Neural cell (in vitro differentiated cells): ENCODE results near the gene ATP5F1C. TPM values are rescaled to one million over a fixed set of nuclear protein-coding genes. Genes with fewer than 3 reads are reported as not detected.

ENCODE experiments used
- H2AFZ ChIP-seq: fragments of 200-600, 300-800 bp; sonication (generic), shearing (Covaris generic); 2 replicates; pipeline ENCODE4 v1.6.0; 2014; ENCODE audit warnings: low read depth, mild to moderate bottlenecking, antibody characterized with exemption, low read length, moderate library complexity
- H3F3A ChIP-seq: fragments of 200-600 bp; shearing (Covaris generic); 2 replicates; pipeline ENCODE4 v1.6.1; 2016; ENCODE audit warnings: mild to moderate bottlenecking, moderate library complexity, mixed read lengths, antibody characterized with exemption, low read length; ENCODE audit not compliant: insufficient read depth, poor library complexity, severe bottlenecking
- H3K27ac ChIP-seq: fragments of 200-600, 300-800 bp; sonication (generic), shearing (Covaris generic); 2 replicates; pipeline ENCODE4 v1.5.1; 2014; ENCODE audit warnings: mild to moderate bottlenecking, low read length, moderate library complexity
- H3K27me3 ChIP-seq: fragments of 300-800, 200-600 bp; sonication (generic), shearing (Covaris generic); 2 replicates; pipeline ENCODE4 v1.6.0; 2014; ENCODE audit warnings: mild to moderate bottlenecking, low read depth, low read length, moderate library complexity; ENCODE audit not compliant: insufficient read depth
- H3K36me3 ChIP-seq: fragments of 300-800, 200-600 bp; sonication (generic), shearing (Covaris generic); 2 replicates; pipeline ENCODE4 v1.5.1; 2014; ENCODE audit warnings: mild to moderate bottlenecking, antibody characterized with exemption, low read length, moderate library complexity; ENCODE audit not compliant: insufficient read depth
- H3K4me2 ChIP-seq: fragments of 300-800, 200-600 bp; sonication (generic), shearing (Covaris generic); 2 replicates; pipeline ENCODE4 v1.6.0; 2014; ENCODE audit warnings: mild to moderate bottlenecking, low read length
- H3K4me3 ChIP-seq: fragments of 300-800, 200-600 bp; sonication (generic), shearing (Covaris generic); 2 replicates; pipeline ENCODE4 v1.5.1; 2014; ENCODE audit warnings: mild to moderate bottlenecking, low read length, moderate library complexity
- H3K79me2 ChIP-seq: fragments of 200-600 bp; shearing (Covaris generic); replicated peaks from 2 replicates; pipeline ENCODE4 v1.6.0; 2014; ENCODE audit warnings: mild to moderate bottlenecking, low read length, moderate library complexity; ENCODE audit not compliant: insufficient read depth
- H3K9ac ChIP-seq: fragments of 300-800, 200-600 bp; sonication (generic), shearing (Covaris generic); 2 replicates; pipeline ENCODE4 v1.6.1; 2016; ENCODE audit warnings: mild to moderate bottlenecking, low read length, mixed read lengths
- H3K9me2 ChIP-seq: fragments of 200-600 bp; shearing (Covaris generic); 2 replicates; pipeline ENCODE4 v1.6.1; 2016; ENCODE audit warnings: mild to moderate bottlenecking, low read length, mixed read lengths; ENCODE audit not compliant: insufficient read depth
- H3K9me3 ChIP-seq: fragments of 200-600, 300-800 bp; sonication (generic), shearing (Covaris generic); 2 replicates; pipeline ENCODE4 v1.6.1; 2016; ENCODE audit warnings: mild to moderate bottlenecking, mixed run types, low read length, moderate library complexity, mixed read lengths
- H4K20me1 ChIP-seq: fragments of 200-600 bp; shearing (Covaris generic); 2 replicates; pipeline ENCODE4 v1.6.1; 2016; ENCODE audit warnings: mild to moderate bottlenecking, mixed run types; ENCODE audit not compliant: insufficient read depth
- EP300 ChIP-seq: fragments of 450-650 bp; conservative IDR thresholded peaks from 2 replicates; pipeline ENCODE4 v1.6.1; 2014; ENCODE audit warnings: antibody characterized with exemption, mild to moderate bottlenecking, moderate library complexity; ENCODE audit not compliant: poor library complexity, severe bottlenecking
- EZH2 ChIP-seq: fragments of 200-600, 300-800 bp; shearing (Covaris generic), sonication (generic); IDR thresholded peaks from 2 replicates; pipeline ENCODE4 v1.6.1; 2014; ENCODE audit warnings: antibody characterized with exemption, low read length, borderline replicate concordance, mild to moderate bottlenecking; ENCODE audit not compliant: insufficient read depth, poor library complexity, severe bottlenecking
- MXI1 ChIP-seq: fragments of 450-650 bp; conservative IDR thresholded peaks from 2 replicates; pipeline ENCODE4 v1.6.1; 2014; ENCODE audit warnings: antibody characterized with exemption, mild to moderate bottlenecking; ENCODE audit not compliant: poor library complexity, severe bottlenecking
- POLR2AphosphoS5 ChIP-seq: IDR thresholded peaks from 2 replicates; pipeline ENCODE4 v1.6.1; 2012
- RAD21 ChIP-seq: fragments of 450-650 bp; conservative IDR thresholded peaks from 2 replicates; pipeline ENCODE4 v1.6.1; 2014; ENCODE audit warnings: antibody characterized with exemption, mild to moderate bottlenecking, moderate library complexity
- SMC3 ChIP-seq: fragments of 450-650 bp; conservative IDR thresholded peaks from 2 replicates; pipeline ENCODE4 v1.6.1; 2014; ENCODE audit warnings: antibody characterized with exemption, mild to moderate bottlenecking, moderate library complexity; ENCODE audit not compliant: poor library complexity
- TAF1 ChIP-seq: IDR thresholded peaks from 2 replicates; pipeline ENCODE4 v1.6.1; 2012; ENCODE audit warnings: low read depth
- polyA plus RNA-seq: library from polyadenylated mRNA; depleted of rRNA; stranded (reverse); fragments of >200 nt; gene quantifications from 2 replicates; pipeline ENCODE4 v1.2.3, GENCODE V29; 2014
- TF ChIP-seq, protein P1 (sequence below): IDR thresholded peaks from 2 replicates; pipeline ENCODE4 v1.6.1; 2012; ENCODE audit warnings: borderline replicate concordance
- TF ChIP-seq, protein P2 (sequence below): fragments of 450-650 bp; IDR thresholded peaks from 2 replicates; pipeline ENCODE4 v1.5.1; 2014; ENCODE audit warnings: antibody characterized with exemption, mild to moderate bottlenecking, moderate library complexity; ENCODE audit not compliant: poor library complexity, severe bottlenecking

ATP5F1C gene
- polyA plus RNA-seq, 1 donor from 2014 or later = 497 TPM

DNA sequence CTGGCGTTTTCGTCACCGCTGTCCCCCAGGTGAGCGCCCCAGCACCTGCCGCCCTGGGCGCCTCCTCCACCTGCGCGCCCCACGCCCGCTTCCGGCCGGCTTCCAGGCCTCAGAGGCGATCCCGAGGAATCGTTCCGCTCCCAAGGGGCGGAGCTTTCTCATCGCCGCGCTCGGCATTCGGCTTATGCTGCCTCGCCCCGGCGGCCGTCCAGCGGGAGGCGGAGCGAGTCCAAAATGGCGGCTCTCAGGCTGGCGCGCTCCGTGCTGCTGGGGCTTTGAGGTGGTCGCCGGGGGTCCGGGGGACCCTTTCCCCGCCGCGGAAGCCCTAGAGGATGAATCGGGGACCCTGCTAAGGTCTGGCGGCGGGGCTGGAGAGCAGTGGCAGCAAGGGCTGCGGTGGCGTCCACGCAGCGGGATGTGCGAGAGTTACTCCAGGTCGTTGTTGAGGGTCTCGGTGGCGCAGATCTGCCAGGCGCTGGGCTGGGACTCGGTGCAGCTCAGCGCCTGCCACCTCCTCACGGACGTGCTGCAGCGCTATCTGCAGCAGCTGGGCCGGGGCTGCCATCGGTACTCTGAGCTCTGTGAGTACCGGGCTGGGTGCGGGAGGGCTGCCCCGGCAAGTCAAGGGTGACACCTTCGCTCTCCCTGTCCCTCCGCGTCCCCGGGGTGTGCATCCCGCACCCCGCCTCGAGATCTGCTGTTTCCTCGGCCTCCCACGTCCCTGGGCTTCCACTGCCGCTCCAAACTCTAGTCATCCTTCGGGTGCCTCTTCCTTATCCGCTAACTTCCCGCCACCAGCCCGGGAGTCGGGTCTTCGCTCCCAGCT is 30.5 kb downstream of the ATP5F1C start, which contains the start of gene TAF3:
Gene TAF3, plus strand, starts transcription at position 211 of the 826 bp plus-strand sequence. Its CDS starts 205 bp downstream, at position 416.
- TF ChIP-seq SMC3 (peak; percentile 51), MXI1 (peak; percentile 97), EZH2 (no peak), RAD21 (peak; percentile 36), EP300 (no peak), TAF1 (peak; percentile 89), POLR2AphosphoS5 (peak; percentile 90)
- TF ChIP-seq, protein P1, sequence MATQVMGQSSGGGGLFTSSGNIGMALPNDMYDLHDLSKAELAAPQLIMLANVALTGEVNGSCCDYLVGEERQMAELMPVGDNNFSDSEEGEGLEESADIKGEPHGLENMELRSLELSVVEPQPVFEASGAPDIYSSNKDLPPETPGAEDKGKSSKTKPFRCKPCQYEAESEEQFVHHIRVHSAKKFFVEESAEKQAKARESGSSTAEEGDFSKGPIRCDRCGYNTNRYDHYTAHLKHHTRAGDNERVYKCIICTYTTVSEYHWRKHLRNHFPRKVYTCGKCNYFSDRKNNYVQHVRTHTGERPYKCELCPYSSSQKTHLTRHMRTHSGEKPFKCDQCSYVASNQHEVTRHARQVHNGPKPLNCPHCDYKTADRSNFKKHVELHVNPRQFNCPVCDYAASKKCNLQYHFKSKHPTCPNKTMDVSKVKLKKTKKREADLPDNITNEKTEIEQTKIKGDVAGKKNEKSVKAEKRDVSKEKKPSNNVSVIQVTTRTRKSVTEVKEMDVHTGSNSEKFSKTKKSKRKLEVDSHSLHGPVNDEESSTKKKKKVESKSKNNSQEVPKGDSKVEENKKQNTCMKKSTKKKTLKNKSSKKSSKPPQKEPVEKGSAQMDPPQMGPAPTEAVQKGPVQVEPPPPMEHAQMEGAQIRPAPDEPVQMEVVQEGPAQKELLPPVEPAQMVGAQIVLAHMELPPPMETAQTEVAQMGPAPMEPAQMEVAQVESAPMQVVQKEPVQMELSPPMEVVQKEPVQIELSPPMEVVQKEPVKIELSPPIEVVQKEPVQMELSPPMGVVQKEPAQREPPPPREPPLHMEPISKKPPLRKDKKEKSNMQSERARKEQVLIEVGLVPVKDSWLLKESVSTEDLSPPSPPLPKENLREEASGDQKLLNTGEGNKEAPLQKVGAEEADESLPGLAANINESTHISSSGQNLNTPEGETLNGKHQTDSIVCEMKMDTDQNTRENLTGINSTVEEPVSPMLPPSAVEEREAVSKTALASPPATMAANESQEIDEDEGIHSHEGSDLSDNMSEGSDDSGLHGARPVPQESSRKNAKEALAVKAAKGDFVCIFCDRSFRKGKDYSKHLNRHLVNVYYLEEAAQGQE = peak; percentile 89
- TF ChIP-seq, protein P2, sequence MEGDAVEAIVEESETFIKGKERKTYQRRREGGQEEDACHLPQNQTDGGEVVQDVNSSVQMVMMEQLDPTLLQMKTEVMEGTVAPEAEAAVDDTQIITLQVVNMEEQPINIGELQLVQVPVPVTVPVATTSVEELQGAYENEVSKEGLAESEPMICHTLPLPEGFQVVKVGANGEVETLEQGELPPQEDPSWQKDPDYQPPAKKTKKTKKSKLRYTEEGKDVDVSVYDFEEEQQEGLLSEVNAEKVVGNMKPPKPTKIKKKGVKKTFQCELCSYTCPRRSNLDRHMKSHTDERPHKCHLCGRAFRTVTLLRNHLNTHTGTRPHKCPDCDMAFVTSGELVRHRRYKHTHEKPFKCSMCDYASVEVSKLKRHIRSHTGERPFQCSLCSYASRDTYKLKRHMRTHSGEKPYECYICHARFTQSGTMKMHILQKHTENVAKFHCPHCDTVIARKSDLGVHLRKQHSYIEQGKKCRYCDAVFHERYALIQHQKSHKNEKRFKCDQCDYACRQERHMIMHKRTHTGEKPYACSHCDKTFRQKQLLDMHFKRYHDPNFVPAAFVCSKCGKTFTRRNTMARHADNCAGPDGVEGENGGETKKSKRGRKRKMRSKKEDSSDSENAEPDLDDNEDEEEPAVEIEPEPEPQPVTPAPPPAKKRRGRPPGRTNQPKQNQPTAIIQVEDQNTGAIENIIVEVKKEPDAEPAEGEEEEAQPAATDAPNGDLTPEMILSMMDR = peak; percentile 31
- Histone ChIP-seq H3K27me3 (no peaks in the 10 kb centered on the region), H3K79me2 (peaks cover 17% of the 10 kb centered on the region), H3K27ac (peak within 1 kb of the TSS; percentile 82), H3K9me2 (no peaks in the 10 kb centered on the region), H4K20me1 (no peaks in the 10 kb centered on the region), H3K36me3 (no peaks in the 10 kb centered on the region), H3F3A (no peaks in the 10 kb centered on the region), H3K9me3 (no peaks in the 10 kb centered on the region), H3K9ac (peak within 1 kb of the TSS; percentile 82), H3K4me3 (peak within 1 kb of the TSS; percentile 99), H3K4me2 (peak within 1 kb of the TSS; percentile 92), H2AFZ (peak within 1 kb of the TSS; percentile 92)

DNA sequence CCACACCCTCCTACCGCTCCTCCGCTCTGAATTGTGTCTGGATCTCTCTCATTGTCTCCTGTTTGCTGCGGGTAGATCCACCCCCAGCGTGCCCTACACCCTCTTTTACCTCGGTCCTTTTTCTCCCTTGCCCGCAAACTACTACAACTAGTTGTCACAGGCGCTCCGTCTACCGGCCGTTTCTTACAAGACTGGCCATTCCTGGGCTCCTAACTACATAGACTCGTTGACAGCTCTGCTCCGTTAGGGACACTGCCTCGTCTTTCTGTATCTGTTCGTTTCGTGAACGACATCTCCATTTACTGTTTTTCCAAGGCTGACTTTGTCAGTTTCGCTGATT is 31.1 kb downstream of the ATP5F1C start:
- peak overlapping the region; percentile 82 for H3K27ac ChIP-seq
- H3K9ac ChIP-seq = peak overlapping the region; percentile 82
- H4K20me1 ChIP-seq = no peaks in the 10 kb centered on the region
- H3F3A ChIP-seq = no peaks in the 10 kb centered on the region
- peak overlapping the region; percentile 99 for H3K4me3 ChIP-seq
- peak overlapping the region; percentile 61 for H3K4me2 ChIP-seq
- no peaks in the 10 kb centered on the region for H3K36me3 ChIP-seq
- no peaks in the 10 kb centered on the region for H3K27me3 ChIP-seq
- H3K9me2 ChIP-seq = no peaks in the 10 kb centered on the region
- TF ChIP-seq TAF1 (no peak), POLR2AphosphoS5 (no peak), EP300 (no peak), RAD21 (peak; percentile 38), SMC3 (peak; percentile 37)
- TF ChIP-seq, protein P2 = peak; percentile 43
- H3K79me2 ChIP-seq = peaks cover 17% of the 10 kb centered on the region
- no peaks in the 10 kb centered on the region for H3K9me3 ChIP-seq
- H2AFZ ChIP-seq = peak overlapping the region; percentile 92
